IMR-90 (cell line): ENCODE results near the gene PLEKHG1. TPM values are rescaled to one million over a fixed set of nuclear protein-coding genes. Genes with fewer than 3 reads are reported as not detected.

Experiments used
- ATAC-seq: fragments of 200-7000 bp; cut with Tn5 transposase; 2 replicates; pipeline ENCODE4 v1.9.1; 2020; ENCODE audit warnings: low read depth, mild to moderate bottlenecking, moderate library complexity
- BruUV-seq: library from RNA; stranded (reverse); fragments of 400-500 nt; replicated peaks from 2 replicates; lab custom pipeline; 2021; lab: Mats Ljungman, UMichigan
- CTCF ChIA-PET: fragments of 300-600 bp; formaldehyde crosslinking; extraction: SDS; loops from one replicate; lab custom pipeline; 2021; ENCODE audit warnings: antibody characterized with exemption; lab: Yijun Ruan, JAX
- POLR2A ChIA-PET: fragments of 300-600 bp; sonication (Branson Sonifier 250); formaldehyde crosslinking; loops from one replicate; lab custom pipeline; 2022; ENCODE audit warnings: antibody characterized with exemption; ENCODE audit not compliant: unreplicated experiment; lab: Charles Lee
- DNase-seq: peaks from one replicate; pipeline ENCODE4 v3.0.0; 2013
- H2AFZ ChIP-seq: replicated peaks from 2 replicates; pipeline ENCODE3; 2013; ENCODE audit warnings: low read length, mild to moderate bottlenecking; ENCODE audit not compliant: poor library complexity
- H2AK5ac ChIP-seq: 2 replicates; pipeline ENCODE4 v1.6.1; 2013; ENCODE audit warnings: low read depth, low read length, inconsistent platforms
- H2AK9ac ChIP-seq: replicated peaks from 2 replicates; pipeline ENCODE3; 2013; ENCODE audit warnings: mild to moderate bottlenecking, low read depth, low read length, moderate library complexity; ENCODE audit not compliant: poor library complexity
- H2BK120ac ChIP-seq: 2 replicates; pipeline ENCODE4 v1.6.1; 2013; ENCODE audit warnings: low read depth, low read length, inconsistent platforms
- H2BK15ac ChIP-seq: 3 replicates; pipeline ENCODE4 v1.6.1; 2013; ENCODE audit warnings: low read depth, low read length, inconsistent platforms
- H2BK20ac ChIP-seq: 2 replicates; pipeline ENCODE4 v1.6.1; 2013; ENCODE audit warnings: low read depth, mild to moderate bottlenecking, inconsistent platforms, low read length, moderate library complexity
- H2BK5ac ChIP-seq: 2 replicates; pipeline ENCODE4 v1.6.1; 2013; ENCODE audit warnings: mild to moderate bottlenecking, low read depth, low read length, inconsistent platforms; ENCODE audit not compliant: poor library complexity, severe bottlenecking
- H3K14ac ChIP-seq: replicated peaks from 2 replicates; pipeline ENCODE4 v1.6.1; 2013; ENCODE audit warnings: low read depth, low read length, inconsistent platforms
- H3K18ac ChIP-seq: 2 replicates; pipeline ENCODE4 v1.6.1; 2013; ENCODE audit warnings: low read depth, low read length, control low read depth
- H3K23ac ChIP-seq: 2 replicates; pipeline ENCODE4 v1.6.1; 2013; ENCODE audit warnings: low read depth, low read length, inconsistent platforms
- H3K27ac ChIP-seq: 2 replicates; pipeline ENCODE4 v1.5.1; 2013; ENCODE audit warnings: mild to moderate bottlenecking, control low read depth, low read length; ENCODE audit not compliant: insufficient read depth
- H3K27me3 ChIP-seq: 2 replicates; pipeline ENCODE4 v1.6.1; 2013; ENCODE audit warnings: low read length; ENCODE audit not compliant: control insufficient read depth, insufficient read depth
- H3K36me3 ChIP-seq: 2 replicates; pipeline ENCODE4 v1.6.1; 2013; ENCODE audit warnings: low read length, mixed read lengths; ENCODE audit not compliant: control insufficient read depth, insufficient read depth
- H3K4ac ChIP-seq: 2 replicates; pipeline ENCODE4 v1.6.1; 2013; ENCODE audit warnings: low read depth, low read length, inconsistent platforms
- H3K4me1 ChIP-seq: 2 replicates; pipeline ENCODE4 v1.6.1; 2013; ENCODE audit warnings: low read length, mixed read lengths; ENCODE audit not compliant: control insufficient read depth, insufficient read depth
- H3K4me2 ChIP-seq: 2 replicates; pipeline ENCODE4 v1.6.1; 2013; ENCODE audit warnings: low read depth, mild to moderate bottlenecking, control low read depth, low read length, moderate library complexity
- H3K4me3 ChIP-seq: 2 replicates; pipeline ENCODE4 v1.5.1; 2013; ENCODE audit warnings: low read depth, mild to moderate bottlenecking, control low read depth, low read length, moderate library complexity; ENCODE audit not compliant: insufficient read depth
- H3K56ac ChIP-seq: 2 replicates; pipeline ENCODE4 v1.6.1; 2013; ENCODE audit warnings: low read length, inconsistent platforms; ENCODE audit not compliant: insufficient read depth; ENCODE audit errors: extremely low read depth
- H3K79me1 ChIP-seq, 2 experiments: 2 replicates each; pipeline ENCODE4 v1.6.1; 2013; ENCODE audit warnings: low read length in 2 of 2, inconsistent platforms in 1 of 2, low read depth in 1 of 2
- H3K9ac ChIP-seq: 2 replicates; pipeline ENCODE4 v1.6.1; 2013; ENCODE audit warnings: low read depth, low read length, control low read depth
- H3K9me1 ChIP-seq: 2 replicates; pipeline ENCODE4 v1.6.1; 2013; ENCODE audit warnings: low read length, inconsistent platforms; ENCODE audit not compliant: insufficient read depth
- H3K9me3 ChIP-seq: 2 replicates; pipeline ENCODE4 v1.6.1; 2013; ENCODE audit warnings: low read length; ENCODE audit not compliant: control insufficient read depth, insufficient read depth
- H4K20me1 ChIP-seq: 2 replicates; pipeline ENCODE4 v1.6.1; 2013; ENCODE audit warnings: low read length, inconsistent platforms; ENCODE audit not compliant: insufficient read depth
- H4K5ac ChIP-seq: 2 replicates; pipeline ENCODE4 v1.6.1; 2013; ENCODE audit warnings: mild to moderate bottlenecking, low read depth, low read length, control low read depth
- H4K8ac ChIP-seq, 2 experiments: 2 replicates each; pipeline ENCODE4 v1.6.1; 2013; ENCODE audit warnings: low read depth in 2 of 2, low read length in 2 of 2, control low read depth in 1 of 2, inconsistent platforms in 1 of 2
- H4K91ac ChIP-seq: 2 replicates; pipeline ENCODE4 v1.6.1; 2013; ENCODE audit warnings: low read depth, low read length, inconsistent platforms; ENCODE audit not compliant: insufficient read depth
- CHD1 ChIP-seq: IDR thresholded peaks from 2 replicates; pipeline ENCODE4 v1.6.1; 2012; ENCODE audit warnings: low read depth, low read length, improper control_type of control experiment
- MAZ ChIP-seq: IDR thresholded peaks from 2 replicates; pipeline ENCODE4 v1.6.1; 2012; ENCODE audit warnings: low read depth, mild to moderate bottlenecking, low read length, improper control_type of control experiment, moderate library complexity, borderline replicate concordance
- NFE2L2 ChIP-seq: fragments of 150-350 bp; IDR thresholded peaks from 2 replicates; pipeline ENCODE4 v1.6.1; 2016; ENCODE audit warnings: low read depth, mild to moderate bottlenecking, low read length
- WGBS, 2 experiments: methylation state at CpG; one replicate each; pipeline versions ENCODE4 v1.1.5 to v1.1.7; 2013; ENCODE audit warnings: missing lambda C conversion rate in 2 of 2; ENCODE audit not compliant: insufficient read length in 1 of 2; ENCODE audit errors: extremely low coverage in 2 of 2; 5-methylcytosine and 5-hydroxymethylcytosine counted together
- dilution Hi-C: fragments of 300-500 bp; cut with HindIII; formaldehyde crosslinking; loops from one replicate; pipeline ENCODE4 v1.14.3; 2018; ENCODE audit warnings: low sequenced_read_pairs; ENCODE audit not compliant: unreplicated experiment
- in situ Hi-C: fragments of 300-500 bp; cut with MboI; formaldehyde crosslinking; loops from 3 replicates; pipeline ENCODE4 v1.14.3; 2019; ENCODE audit warnings: low sequenced_read_pairs, inconsistent platforms, mixed read lengths
- intact Hi-C: fragments of 100-400 bp; cut with micrococcal nuclease; formaldehyde crosslinking; loops from 2 replicates; pipeline ENCODE4 v1.10.0; 2022
- polyA plus RNA-seq, 3 experiments: library from polyadenylated mRNA; depleted of rRNA; stranded (reverse); fragments of >200 nt; gene quantifications; 2 replicates each; pipeline ENCODE4 v1.2.3, GENCODE V29; 2012; ENCODE audit warnings: low replicate concordance in 1 of 3
- total RNA-seq: library from RNA; depleted of rRNA; stranded (reverse); fragments of >200 nt; gene quantifications from 2 replicates; pipeline ENCODE4 v1.2.3, GENCODE V29; 2012

Gene PLEKHG1
- total and polyA plus RNA-seq, 2 of the 4 experiments (the other 2 are of a cell fraction), result 0.09 to 0.36 TPM

DNA sequence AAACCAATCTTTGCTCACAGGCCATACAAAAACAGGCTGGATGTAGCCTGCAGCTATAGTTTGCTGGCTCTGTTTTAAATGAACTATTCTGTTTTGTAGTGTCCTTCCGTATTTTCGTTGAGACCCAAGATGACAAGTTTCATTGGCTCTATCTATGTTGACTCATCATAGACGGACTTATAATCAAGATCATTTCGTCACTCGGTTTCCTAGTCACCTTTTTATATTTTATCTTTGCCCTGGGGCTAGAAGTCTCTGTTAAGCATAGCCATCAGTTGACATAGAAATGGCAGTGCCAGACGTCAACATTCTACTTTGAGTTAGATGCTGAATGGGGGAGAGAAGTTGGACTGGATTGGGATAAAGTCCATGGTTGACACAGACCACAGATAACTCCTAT, 4.8 kb downstream of the PLEKHG1 start:
- Histone ChIP-seq H3K9me3 (no peaks in the 10 kb centered on the region), H3K14ac (no peak overlapping the region), H4K20me1 (no peaks in the 10 kb centered on the region), H3K9ac (no peak overlapping the region), H2BK120ac (no peak overlapping the region), H3K56ac (no peak overlapping the region), H2AK5ac (no peak overlapping the region), H4K8ac (no peak overlapping the region), H3K18ac (no peak overlapping the region), H3K4me2 (no peak overlapping the region), H2AK9ac (no peak overlapping the region), H2AFZ (no peak overlapping the region), H4K91ac (no peak overlapping the region), H3K27me3 (peaks cover 19% of the 10 kb centered on the region), H2BK5ac (no peak overlapping the region), H3K79me1 (no peaks in the 10 kb centered on the region), H2BK15ac (no peak overlapping the region), H3K27ac (no peak overlapping the region), H3K23ac (no peak overlapping the region), H3K36me3 (no peaks in the 10 kb centered on the region), H4K5ac (no peak overlapping the region), H3K4me3 (no peak overlapping the region), H3K4ac (no peak overlapping the region), H3K9me1 (no peaks in the 10 kb centered on the region), H3K4me1 (no peaks in the 10 kb centered on the region), H2BK20ac (no peak overlapping the region)
- in situ Hi-C loops, result no loop called here
- intact Hi-C loops, result loop anchor here (10.0 kb wide), 1 partner anchor 210 kb away; no protein-coding TSS in a partner anchor
- no TSS peak for BruUV-seq
- ChIA-PET POLR2A (no interaction called here), CTCF (interaction anchor here (0.5 kb wide), 1 partner anchor 533 kb away, joined by 3 read pairs; no protein-coding TSS in a partner anchor)
- dilution Hi-C loops, result no loop called here
- TF ChIP-seq MAZ, result no peak
- no peak for TF ChIP-seq CHD1
- TF ChIP-seq NFE2L2, result no peak
- no peak for ATAC-seq
- DNase-seq, result no peak
- no CpG with 5 or more reads among the region's 6 CpGs for WGBS, 2 experiments
